OCI-M2 (cell line): Measurements from ENCODE around the gene USP49.

ENCODE experiments used
- DNase-seq: peaks from one replicate; lab custom pipeline; 2025; ENCODE audit not compliant: unreplicated experiment; lab: John Stamatoyannopoulos, UW

Gene USP49

GRCh38 chr6:41929924-41930323 is 34.7 kb upstream of the USP49 start:
- no peak for DNase-seq

DNA sequence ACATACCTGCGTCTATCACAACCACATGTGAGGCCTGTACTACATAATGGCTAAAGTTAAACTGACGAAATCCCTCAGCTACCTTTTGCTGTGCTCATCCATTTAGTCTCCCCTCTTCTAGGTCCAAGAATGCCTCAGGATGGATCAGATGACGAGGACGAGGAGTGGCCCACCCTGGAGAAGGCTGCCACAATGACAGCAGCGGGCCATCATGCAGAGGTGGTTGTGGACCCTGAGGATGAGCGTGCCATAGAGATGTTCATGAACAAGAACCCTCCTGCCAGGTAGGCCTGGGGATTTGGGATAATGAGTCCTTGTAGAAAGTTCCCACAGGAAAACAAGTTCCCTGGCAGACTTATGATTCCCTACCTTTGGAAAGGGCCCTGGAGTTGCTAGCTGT is 32.1 kb upstream of the USP49 start:
- DNase-seq: no peak

- DNase-seq: no peak
Measured at GRCh38 chr6:41922154-41922553, 27.0 kb upstream of the USP49 start.

GRCh38 chr6:41921712-41921998 is 26.5 kb upstream of the USP49 start:
- DNase-seq: no peak

DNA sequence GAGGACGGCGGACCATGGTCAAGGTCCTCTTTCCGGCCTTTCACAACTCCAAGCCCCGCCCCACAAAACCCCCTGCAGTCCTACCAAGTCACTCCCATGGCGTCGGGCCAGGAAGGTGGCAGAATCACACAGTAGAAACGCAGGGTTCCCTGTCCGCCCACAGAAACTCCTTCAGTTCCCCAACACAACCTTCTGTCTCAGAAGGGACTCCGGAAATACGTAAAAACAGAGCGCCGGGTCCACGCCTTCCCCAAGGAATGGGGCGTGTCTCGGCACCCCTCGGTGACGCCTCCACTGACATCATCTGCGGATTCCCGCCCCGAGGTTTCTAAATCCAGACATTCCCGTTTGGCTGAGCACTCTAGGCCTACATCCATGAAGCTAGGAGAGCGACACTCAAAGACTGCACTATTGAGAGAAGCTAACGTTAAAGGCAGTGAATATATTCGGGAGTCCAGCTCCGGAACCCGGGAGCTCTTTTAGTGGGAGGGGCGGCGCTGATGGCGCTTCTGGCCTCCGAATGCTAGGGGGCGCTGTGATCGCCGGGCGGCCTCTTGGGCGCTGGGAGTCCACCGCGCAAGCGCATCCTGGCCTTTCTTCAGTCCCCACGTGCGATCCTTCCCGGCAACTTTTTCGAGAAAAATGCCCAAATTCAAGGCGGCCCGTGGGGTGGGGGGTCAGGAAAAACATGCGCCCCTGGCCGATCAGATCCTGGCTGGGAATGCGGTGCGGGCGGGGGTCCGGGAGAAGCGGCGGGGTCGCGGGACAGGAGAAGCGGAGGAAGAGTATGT is 25.9 kb upstream of the USP49 start, which contains the start of the genes BYSL and MED20:
TSS of gene BYSL (plus strand) at position 579 of the 791 bp plus-strand sequence. CDS start at position 643, 64 bp downstream.
TSS of gene MED20 (minus strand) at position 219 of the 791 bp plus-strand sequence. CDS start at position 98, 121 bp downstream.
- peak; percentile 94 for DNase-seq

DNA sequence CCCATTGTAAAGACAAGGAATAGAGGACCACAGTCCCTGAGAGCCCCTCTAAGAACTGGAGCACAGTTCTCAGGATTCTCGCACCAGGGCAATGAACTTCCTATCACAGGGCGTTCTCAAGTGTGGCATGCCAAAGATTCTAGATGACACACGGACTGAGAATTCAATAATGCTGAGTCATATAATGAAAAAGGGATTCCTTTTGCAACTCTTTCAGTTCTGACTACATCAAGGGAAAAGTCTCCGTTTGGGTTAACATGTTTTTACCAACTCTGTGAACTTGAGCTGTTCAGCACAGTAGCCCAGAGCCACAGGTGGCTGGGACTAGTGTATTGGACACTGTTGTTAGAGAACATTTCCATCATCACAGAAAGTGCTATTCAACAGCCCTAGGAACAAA is 22.4 kb upstream of the USP49 start:
- DNase-seq: no peak

- no peak for DNase-seq
Measured at GRCh38 chr6:41914869-41915530, 19.8 kb upstream of the USP49 start.

GRCh38 chr6:41914343-41914742 is 19.2 kb upstream of the USP49 start:
- DNase-seq: no peak

DNA sequence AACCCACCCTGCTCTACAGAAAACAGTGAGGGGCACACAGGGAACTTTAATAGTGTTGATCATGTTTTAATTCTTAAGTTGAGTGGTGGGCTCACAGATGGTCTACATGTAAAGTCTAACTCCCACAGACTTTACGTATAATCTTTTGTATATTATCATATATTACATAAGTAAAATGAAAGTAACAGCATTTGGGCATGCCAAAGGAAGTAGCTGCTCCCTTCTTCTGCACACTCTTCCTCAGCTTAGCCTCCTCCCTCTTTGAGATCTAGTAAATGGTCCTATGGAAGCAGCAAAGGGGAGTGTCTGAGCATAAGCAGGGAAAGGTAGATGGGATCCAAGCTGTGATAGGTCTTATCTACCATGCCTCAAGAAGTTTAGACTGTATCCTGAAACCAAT is 14.6 kb upstream of the USP49 start:
- no peak for DNase-seq

- no peak for DNase-seq
Measured at GRCh38 chr6:41901882-41902519, 6.8 kb upstream of the USP49 start.

DNA sequence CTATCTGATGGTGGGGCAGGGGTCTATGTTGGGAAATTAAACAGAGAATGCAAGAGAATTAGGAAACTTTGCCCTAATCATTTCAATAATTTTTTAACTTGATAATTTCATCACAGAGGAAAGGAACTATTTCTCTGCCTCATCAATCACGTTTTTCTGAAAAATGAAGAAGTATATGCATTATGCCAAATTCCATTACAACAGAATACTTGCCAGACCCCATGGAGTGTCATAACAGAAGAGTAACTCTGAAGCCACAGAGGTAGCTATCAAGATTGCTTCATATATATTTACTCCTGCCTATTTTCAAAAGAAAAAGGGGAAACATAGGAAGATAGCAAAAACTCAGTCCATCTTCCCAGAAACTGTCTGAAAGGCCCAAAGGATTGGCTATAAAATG is 5.7 kb upstream of the USP49 start:
- DNase-seq: no peak

- no peak for DNase-seq
Measured at GRCh38 chr6:41896281-41896680, 1.1 kb upstream of the USP49 start.

- no peak for DNase-seq
Measured at GRCh38 chr6:41894366-41895299, 542 bp downstream of the USP49 start.

DNA sequence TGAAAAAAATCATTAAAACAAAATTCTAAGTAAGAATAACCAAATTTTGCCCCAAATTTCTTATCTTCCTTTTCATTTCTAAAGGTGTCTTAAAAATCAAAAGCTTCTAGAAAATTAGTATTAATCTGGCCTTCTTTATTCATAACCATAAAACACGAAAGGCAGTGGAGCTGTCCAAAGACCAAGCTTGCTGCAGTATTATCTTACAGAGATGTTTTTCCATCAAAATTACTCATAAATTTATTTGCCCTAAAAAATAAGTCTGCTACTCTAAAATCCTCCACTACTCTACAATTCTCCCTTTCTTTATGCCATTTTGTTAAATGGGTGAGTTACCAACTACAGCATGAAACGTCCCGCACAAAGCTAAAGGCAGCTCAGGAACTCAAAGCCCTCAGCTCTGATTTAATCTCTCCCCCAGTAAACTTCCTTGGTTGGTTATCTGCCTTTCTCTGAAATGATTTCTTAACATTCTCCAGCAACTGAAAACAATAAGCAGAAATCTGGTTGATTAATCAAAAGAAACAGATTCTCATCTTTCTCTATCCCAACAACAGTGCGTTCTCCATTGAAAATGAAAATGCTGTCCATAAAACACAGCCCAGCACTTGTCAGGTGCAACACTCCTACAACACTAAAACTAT is 2.1 kb downstream of the USP49 start:
- DNase-seq: no peak

GRCh38 chr6:41887331-41887751 is 7.8 kb downstream of the USP49 start:
- no peak for DNase-seq

DNA sequence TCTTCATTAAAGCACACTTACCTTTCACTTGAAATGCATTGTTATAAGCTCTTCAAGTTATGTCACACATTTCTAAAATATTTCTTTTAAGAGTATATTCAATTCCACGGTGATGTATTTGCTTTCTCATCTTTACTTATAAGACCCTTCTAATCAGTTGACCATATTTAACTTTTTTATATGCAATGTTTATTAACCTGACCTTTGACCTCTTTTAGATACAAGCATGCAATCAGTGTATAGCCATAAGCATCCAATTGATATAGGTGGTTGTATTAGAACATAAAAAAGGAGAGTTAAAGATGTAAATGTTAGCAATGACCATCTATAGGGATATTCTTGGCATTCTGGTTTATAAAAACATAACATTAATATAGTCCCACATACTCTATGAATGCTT is 9.2 kb downstream of the USP49 start:
- no peak for DNase-seq

DNA sequence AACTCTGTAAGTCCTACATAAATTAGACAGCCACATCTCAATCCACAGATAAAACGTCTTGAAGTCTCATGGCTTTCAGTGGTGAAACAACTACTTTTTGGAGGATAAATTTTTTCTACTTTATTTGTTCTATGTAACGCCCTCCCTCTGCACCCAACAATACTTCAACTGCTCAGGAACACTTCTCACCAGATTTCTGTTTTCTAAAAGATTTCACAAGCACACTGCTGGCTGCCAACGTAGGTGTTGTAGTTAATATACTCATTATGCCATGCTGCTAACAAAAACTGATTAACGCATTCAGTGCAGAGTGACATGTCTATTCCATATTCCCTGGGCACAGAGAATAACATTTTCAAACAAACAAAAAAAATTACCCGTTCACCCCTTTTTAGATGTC is 10.2 kb downstream of the USP49 start:
- DNase-seq: no peak

DNA sequence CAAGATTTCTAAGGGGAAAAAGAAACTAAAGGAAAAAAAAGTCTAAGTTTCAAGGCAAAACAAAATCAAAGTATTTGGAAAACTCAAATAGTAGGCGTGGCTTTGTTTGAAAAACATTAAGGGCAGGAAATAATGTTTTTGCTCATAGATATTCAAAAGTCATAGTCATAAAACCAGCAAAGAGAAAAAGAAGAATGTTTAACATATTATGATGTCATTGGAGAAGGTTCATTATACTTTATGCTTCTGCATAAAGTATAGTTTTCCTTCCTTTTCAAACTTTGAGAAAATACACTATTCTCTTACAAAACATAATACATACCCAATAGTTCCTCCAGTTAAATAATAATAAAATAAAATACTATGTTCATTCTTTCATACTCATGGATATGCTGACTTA is 13.7 kb downstream of the USP49 start:
- no peak for DNase-seq

DNA sequence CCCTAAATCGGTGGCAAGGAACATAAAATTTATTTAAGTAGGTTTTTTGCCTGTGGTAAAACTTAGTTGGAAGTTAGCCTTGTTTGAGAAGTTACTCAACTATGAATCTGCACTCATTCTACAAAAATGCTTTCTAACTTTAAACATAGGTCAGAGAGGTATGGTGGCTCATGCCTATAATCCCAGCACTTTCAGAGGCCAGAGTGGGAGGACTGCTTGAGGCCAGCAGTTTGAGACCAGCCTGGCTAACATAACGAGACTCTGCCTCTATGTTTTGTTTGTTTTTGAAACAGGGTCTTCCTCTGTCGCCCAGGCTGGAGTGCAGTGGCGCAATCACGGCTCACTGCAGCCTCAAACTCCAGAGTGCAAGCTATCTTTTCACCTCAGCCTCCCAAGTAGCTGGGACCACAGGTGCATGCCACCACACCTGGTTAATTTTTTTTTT is 16.2 kb downstream of the USP49 start:
- DNase-seq: no peak

DNA sequence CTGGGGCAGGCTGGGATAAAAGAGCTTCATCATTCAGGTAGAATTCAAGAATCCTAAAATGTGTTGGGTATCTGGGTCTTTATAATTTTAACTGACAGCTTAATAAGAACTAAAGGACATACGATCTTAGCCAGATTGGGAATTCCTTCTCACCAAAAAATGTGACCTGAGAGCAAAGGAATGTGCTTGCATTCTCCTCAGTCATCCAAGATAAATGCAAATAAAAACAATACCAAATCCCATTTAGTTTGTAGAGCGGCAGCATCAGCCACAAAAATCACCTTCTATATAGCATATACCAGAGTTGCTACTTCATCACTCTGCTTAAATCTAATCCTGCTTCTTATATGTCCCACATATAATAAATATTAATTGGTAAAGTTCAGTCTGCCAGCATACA is 16.9 kb downstream of the USP49 start:
- DNase-seq: no peak
